K562 (cell line): Measurements from ENCODE around the gene ADSS1. TPM values are rescaled to one million over a fixed set of nuclear protein-coding genes. Genes with fewer than 3 reads are reported as not detected.

Experiments
- ATAC-seq: fragments of 200-7000 bp; cut with Tn5 transposase; 3 replicates; pipeline ENCODE4 v1.9.1; 2020; ENCODE audit warnings: moderate library complexity
- BruUV-seq: library from RNA; stranded (reverse); fragments of 400-500 nt; replicated peaks from 2 replicates; lab custom pipeline; 2021; lab: Mats Ljungman, UMichigan
- CTCF ChIA-PET: fragments of 300-600 bp; formaldehyde crosslinking; extraction: SDS; loops from one replicate; lab custom pipeline; 2021; ENCODE audit warnings: low intra/inter-chr PET ratio; lab: Yijun Ruan, JAX
- POLR2A ChIA-PET: fragments of 300-600, 350-650 bp; sonication (Branson Sonifier 250); formaldehyde crosslinking; extraction: SDS; loops from one replicate; lab custom pipeline; 2021; ENCODE audit warnings: antibody characterized with exemption, inconsistent platforms; lab: Yijun Ruan, JAX
- DNase-seq, 4 experiments: peaks; one replicate each; pipeline versions ENCODE4 v3.0.0 to v3.0.0-alpha.2; 2011 to 2018; ENCODE audit warnings: low spot score in 3 of 4, mixed read lengths in 3 of 4; ENCODE audit errors: extremely low read depth in 1 of 4
- FAIRE-seq: peaks from 2 replicates; lab custom pipeline; 2011; peaks lifted over from hg19 to GRCh38; lab: Jason Lieb, UNC
- H2AFZ ChIP-seq: 2 replicates; pipeline ENCODE4 v1.6.0; 2011; ENCODE audit warnings: low read depth, low read length, control low read depth, inconsistent platforms
- H3K27ac ChIP-seq: fragments of 200-600 bp; 3 replicates; pipeline ENCODE4 v1.8.0; 2011; ENCODE audit warnings: low read depth, mild to moderate bottlenecking, control low read depth, inconsistent platforms, low read length, moderate library complexity, mixed read lengths; ENCODE audit errors: extremely low read depth
- H3K27me3 ChIP-seq, 2 experiments: fragments of 300-600 bp in 1 of 2; 2 replicates in 1 of 2; 3 replicates in 1 of 2; pipeline versions ENCODE4 v1.6.0 to v1.8.0; 2011; ENCODE audit warnings: inconsistent platforms in 2 of 2, low read length in 2 of 2, mild to moderate bottlenecking in 1 of 2, mixed read lengths in 1 of 2, moderate library complexity in 1 of 2; ENCODE audit not compliant: control insufficient read depth in 2 of 2, insufficient read depth in 2 of 2
- H3K36me3 ChIP-seq: fragments of 300-600 bp; 3 replicates; pipeline ENCODE4 v1.8.0; 2011; ENCODE audit warnings: mild to moderate bottlenecking, low read length, inconsistent platforms; ENCODE audit not compliant: control insufficient read depth, insufficient read depth
- H3K4me1 ChIP-seq, 2 experiments: fragments of 200-600 bp in 1 of 2; replicated peaks in 1 of 2; 2 replicates in 1 of 2; 3 replicates in 1 of 2; pipeline versions ENCODE4 v1.5.1 to v1.8.0; 2011; ENCODE audit warnings: inconsistent platforms in 2 of 2, low read length in 2 of 2, mild to moderate bottlenecking in 1 of 2, mixed read lengths in 1 of 2, moderate library complexity in 1 of 2; ENCODE audit not compliant: control insufficient read depth in 2 of 2, insufficient read depth in 2 of 2
- H3K4me2 ChIP-seq: 2 replicates; pipeline ENCODE4 v1.6.1; 2011; ENCODE audit warnings: low read length, control low read depth, inconsistent platforms, mixed read lengths; ENCODE audit not compliant: insufficient read depth
- H3K4me3 ChIP-seq: fragments of 200-600 bp; sonication (generic), shearing (Covaris generic); 2 replicates; pipeline ENCODE4 v1.5.1; 2016; ENCODE audit warnings: control low read depth, inconsistent platforms
- H3K79me2 ChIP-seq: fragments of 200-600 bp; 3 replicates; pipeline ENCODE4 v1.8.0; 2011; ENCODE audit warnings: low read length, inconsistent platforms; ENCODE audit not compliant: control insufficient read depth, insufficient read depth
- H3K9ac ChIP-seq, 2 experiments: 2 replicates each; pipeline versions ENCODE4 v1.6.0 to v1.6.1; 2011; ENCODE audit warnings: low read depth in 2 of 2, low read length in 2 of 2, control low read depth in 1 of 2, inconsistent platforms in 1 of 2, mild to moderate bottlenecking in 1 of 2, mixed read lengths in 1 of 2; ENCODE audit not compliant: insufficient read depth in 1 of 2
- H3K9me1 ChIP-seq: one replicate; pipeline ENCODE4 v1.6.0; 2011; ENCODE audit warnings: inconsistent platforms, mild to moderate bottlenecking, low read length, moderate library complexity; ENCODE audit not compliant: control insufficient read depth, insufficient read depth
- H3K9me3 ChIP-seq: replicated peaks from 2 replicates; pipeline ENCODE4 v1.5.1; 2011; ENCODE audit warnings: low read depth, low read length, inconsistent platforms; ENCODE audit not compliant: control insufficient read depth, insufficient read depth
- H4K20me1 ChIP-seq: replicated peaks from 2 replicates; pipeline ENCODE4 v1.6.1; 2011; ENCODE audit warnings: low read length, inconsistent platforms, mixed read lengths; ENCODE audit not compliant: control insufficient read depth, insufficient read depth
- FOXP1 ChIP-seq: sonication (generic); formaldehyde crosslinking; IDR thresholded peaks from 2 replicates; pipeline ENCODE4 v1.8.0; 2022; ENCODE audit warnings: mild to moderate bottlenecking, missing genetic modification reagents
- RAD21 ChIP-seq, 2 experiments: fragments of 250-450 bp in 1 of 2; fragments of 450-650 bp in 1 of 2; sonication (Bioruptor Pico) in 1 of 2; formaldehyde crosslinking in 1 of 2; IDR thresholded peaks in 1 of 2; conservative IDR thresholded peaks in 1 of 2; 2 replicates each; pipeline versions ENCODE4 v1.4.0 to v1.8.0; 2020 to 2022; ENCODE audit warnings: mild to moderate bottlenecking in 2 of 2, moderate library complexity in 1 of 2
- ZBTB33 ChIP-seq: sonication (generic); formaldehyde crosslinking; IDR thresholded peaks from 2 replicates; pipeline ENCODE4 v1.8.1; 2023; ENCODE audit warnings: mild to moderate bottlenecking, missing genetic modification reagents
- WGBS: fragments of 100-300 bp; shearing (Covaris generic); methylation state at CpG from one replicate; pipeline ENCODE4 v1.1.6; 2016; ENCODE audit warnings: low coverage, mixed read lengths; ENCODE audit not compliant: insufficient coverage; ENCODE audit errors: missing lambda C conversion rate; 5-methylcytosine and 5-hydroxymethylcytosine counted together
- in situ Hi-C: fragments of 300-500 bp; cut with MboI; formaldehyde crosslinking; loops from 4 replicates; pipeline ENCODE4 v1.15.0; 2018; ENCODE audit warnings: inconsistent platforms, mixed read lengths
- intact Hi-C: fragments of 100-400 bp; cut with micrococcal nuclease; formaldehyde crosslinking; loops from 2 replicates; pipeline ENCODE4 v1.14.2; 2022
- polyA plus RNA-seq, 8 experiments: library from polyadenylated mRNA; depleted of rRNA in 4 of 8; stranded (reverse) in 5 of 8; unstranded in 3 of 8; fragments of >200 nt; fragmentation: Nextera tagmentation in 2 of 8; fragmentation: Illumina TruSeq in 1 of 8; extraction: Ambion mirVana in 2 of 8; extraction: Trizol in 1 of 8; gene quantifications; 2 replicates each; pipeline versions ENCODE4 v1.2.1 to v1.2.3, GENCODE V29; 2011 to 2014; ENCODE audit warnings: inconsistent platforms in 1 of 8, missing spikeins in 1 of 8
- total RNA-seq, 7 experiments: library from RNA; depleted of rRNA in 6 of 7; stranded (reverse); fragments of >200 nt in 6 of 7; fragmentation: Illumina TruSeq in 2 of 7; extraction: Trizol in 2 of 7; gene quantifications; 2 replicates each; pipeline versions ENCODE4 v1.2.1 to v1.2.3, GENCODE V29; 2011 to 2021; ENCODE audit warnings: low replicate concordance in 1 of 7

ADSS1 gene
- total and polyA plus RNA-seq, 9 of the 15 experiments (the other 6 are each of a cell fraction or from before 2014, with no cell fraction given) = 0.53 to 5.9 (median 3.9) TPM

DNA sequence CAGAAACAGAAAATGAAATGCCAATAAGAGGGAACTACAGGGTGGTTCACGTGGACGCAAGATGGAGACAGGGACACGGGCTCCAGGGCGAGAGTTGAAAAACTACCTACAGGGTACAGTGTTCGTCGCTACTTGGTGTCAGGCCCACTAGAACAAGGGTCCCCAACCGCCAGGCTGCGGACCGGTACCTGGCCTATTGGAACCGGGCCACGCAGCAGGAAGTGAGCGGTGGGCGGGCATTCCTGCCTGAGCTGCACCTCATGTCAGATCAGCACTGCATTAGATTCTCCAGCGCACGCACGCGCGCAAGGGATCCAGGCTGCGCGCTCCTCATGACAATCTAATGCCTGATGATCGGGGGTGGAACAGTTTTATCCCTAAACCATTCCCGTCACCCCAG, 19.8 kb upstream of the ADSS1 start:
- in situ Hi-C loops (no loop called here), intact Hi-C loops (no loop called here)
- no peaks in the 10 kb centered on the region for H3K9me3 ChIP-seq
- ChIA-PET POLR2A (interaction anchor here (1.1 kb wide), 1 partner anchor 10 kb away, joined by 3 read pairs; no protein-coding TSS in a partner anchor), CTCF (no interaction called here)
- no peaks in the 10 kb centered on the region for H3K9me1 ChIP-seq
- no peak overlapping the region for H3K9ac ChIP-seq
- H3K79me2 ChIP-seq = no peaks in the 10 kb centered on the region
- FAIRE-seq = no peak
- no peak overlapping the region for H3K4me2 ChIP-seq
- 93% methylated on average over 9 of the region's 22 CpGs for WGBS
- H3K4me1 ChIP-seq = peaks cover 15 to 65% of the 10 kb centered on the region in 2 experiments; a peak in 4 of 5 replicates
- DNase-seq = no peak
- no peak for ATAC-seq
- no peaks in the 10 kb centered on the region for H4K20me1 ChIP-seq
- H2AFZ ChIP-seq = no peak overlapping the region
- BruUV-seq = TSS peak; percentile 38
- H3K27ac ChIP-seq = no peak overlapping the region
- no peaks in the 10 kb centered on the region for H3K27me3 ChIP-seq
- H3K36me3 ChIP-seq = peaks cover 33% of the 10 kb centered on the region; the same call in 2 of the 3 replicates
- no peak overlapping the region for H3K4me3 ChIP-seq
- TF ChIP-seq FOXP1 (CRISPR knock-in tag) (no peak), RAD21 (CRISPR knock-in tag; conservative IDR thresholded peaks at IDR 0.05 in 1 of 2, IDR thresholded peaks at IDR 0.05 in 1 of 2) (no peak), ZBTB33 (CRISPR knock-in tag) (peak; percentile 69; the same call in 1 of the 2 replicates)
